CMK (cell line): ENCODE results near the gene OTOA.
"Not testable (repeated sequence)": the region's sequence is repeated elsewhere in the genome, so short reads cannot be mapped to it uniquely, and the experiment has no call there.

Experiments
- DNase-seq: peaks from one replicate; pipeline ENCODE4 v3.0.0-alpha.2; 2010; ENCODE audit warnings: low read depth

The OTOA gene

DNA sequence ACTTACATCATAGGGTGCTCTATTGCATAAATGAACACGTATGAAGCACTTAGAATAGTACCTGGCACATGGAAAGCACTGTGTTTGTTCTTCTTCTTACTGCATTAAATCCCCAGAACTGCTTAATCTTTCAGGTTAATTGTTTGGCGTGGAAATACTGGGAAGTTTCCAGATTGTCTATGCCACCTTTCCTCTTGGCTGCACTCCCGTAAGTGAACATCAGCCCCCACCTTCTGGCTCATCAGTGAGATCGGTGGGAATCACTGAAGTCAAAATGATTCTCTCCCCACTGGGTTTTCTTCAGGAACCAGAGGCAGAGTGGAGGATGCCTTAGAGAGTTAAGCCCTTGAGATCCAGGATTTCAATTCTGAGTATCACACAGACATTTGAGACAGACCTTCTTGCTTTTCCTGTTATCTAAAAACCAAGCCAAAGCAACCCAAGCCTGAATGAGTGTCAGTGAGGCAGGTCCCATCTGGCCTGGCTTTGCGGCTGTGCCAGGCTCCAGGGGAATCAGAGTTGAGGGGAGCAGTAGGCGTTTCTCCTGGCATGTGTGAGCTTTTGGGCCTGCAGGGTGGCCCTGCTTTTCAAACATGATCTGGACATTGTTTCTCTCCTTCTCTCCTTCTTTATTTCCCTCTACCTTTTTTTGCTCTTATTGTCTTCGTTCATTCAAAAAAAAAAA, 59.1 kb downstream of the OTOA start:
- no peak for DNase-seq

- DNase-seq: no peak
Observed at GRCh38 chr16:21723532-21723931, 59.8 kb downstream of the OTOA start.

GRCh38 chr16:21727344-21727743, 63.6 kb downstream of the OTOA start:
- DNase-seq: no peak

DNA sequence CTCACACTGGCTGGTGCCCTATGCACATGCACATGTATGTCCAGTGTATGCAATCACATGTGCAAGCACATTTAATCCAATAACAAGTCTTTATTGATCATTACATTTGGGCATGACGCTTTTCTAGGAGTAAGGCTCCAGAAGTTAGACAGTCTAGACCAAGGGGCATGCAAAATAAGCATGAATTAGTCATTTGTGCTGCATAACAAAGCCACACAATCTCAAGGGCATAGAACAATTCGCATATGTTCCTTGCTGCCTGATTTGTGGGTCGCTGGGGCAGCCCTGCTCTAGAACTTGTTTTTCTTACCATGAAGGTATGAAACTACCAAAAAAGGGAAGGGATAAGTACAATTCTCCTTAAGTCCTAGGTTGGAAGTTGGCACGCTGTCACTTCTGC, 67.5 kb downstream of the OTOA start:
- DNase-seq: not testable (repeated sequence)

GRCh38 chr16:21740637-21741036, 76.9 kb downstream of the OTOA start:
- DNase-seq: not testable (repeated sequence)

GRCh38 chr16:21756192-21757079, 92.7 kb downstream of the OTOA start:
- DNase-seq: not testable (repeated sequence)

GRCh38 chr16:21757080-21757671, 93.4 kb downstream of the OTOA start:
- DNase-seq: not testable (repeated sequence)

GRCh38 chr16:21768280-21768679, 104.5 kb downstream of the OTOA start:
- DNase-seq: not testable (repeated sequence)

- DNase-seq: not testable (repeated sequence)
Observed at GRCh38 chr16:21768810-21769209, 105.0 kb downstream of the OTOA start.

DNA sequence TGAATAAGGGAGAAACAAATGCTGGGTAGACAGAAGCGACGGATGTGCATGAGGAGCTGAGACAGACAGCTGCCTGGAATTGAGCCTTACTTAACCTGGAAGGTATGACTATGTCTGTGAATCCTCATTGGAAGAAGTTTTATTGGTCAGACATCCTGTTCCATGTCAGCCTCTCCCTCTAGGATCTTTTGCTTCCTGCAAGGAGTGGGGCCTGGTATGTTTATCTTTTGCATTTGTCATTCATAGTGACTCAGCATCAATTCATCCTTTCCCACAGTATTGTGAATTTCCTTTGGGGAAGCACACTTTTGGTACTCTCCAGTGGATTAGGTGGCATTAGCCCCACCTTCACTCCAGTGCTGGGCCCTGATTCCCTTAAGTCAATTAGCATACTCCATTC, 105.5 kb downstream of the OTOA start:
- DNase-seq: not testable (repeated sequence)

GRCh38 chr16:21770584-21770983, 106.8 kb downstream of the OTOA start:
- DNase-seq: not testable (repeated sequence)

DNA sequence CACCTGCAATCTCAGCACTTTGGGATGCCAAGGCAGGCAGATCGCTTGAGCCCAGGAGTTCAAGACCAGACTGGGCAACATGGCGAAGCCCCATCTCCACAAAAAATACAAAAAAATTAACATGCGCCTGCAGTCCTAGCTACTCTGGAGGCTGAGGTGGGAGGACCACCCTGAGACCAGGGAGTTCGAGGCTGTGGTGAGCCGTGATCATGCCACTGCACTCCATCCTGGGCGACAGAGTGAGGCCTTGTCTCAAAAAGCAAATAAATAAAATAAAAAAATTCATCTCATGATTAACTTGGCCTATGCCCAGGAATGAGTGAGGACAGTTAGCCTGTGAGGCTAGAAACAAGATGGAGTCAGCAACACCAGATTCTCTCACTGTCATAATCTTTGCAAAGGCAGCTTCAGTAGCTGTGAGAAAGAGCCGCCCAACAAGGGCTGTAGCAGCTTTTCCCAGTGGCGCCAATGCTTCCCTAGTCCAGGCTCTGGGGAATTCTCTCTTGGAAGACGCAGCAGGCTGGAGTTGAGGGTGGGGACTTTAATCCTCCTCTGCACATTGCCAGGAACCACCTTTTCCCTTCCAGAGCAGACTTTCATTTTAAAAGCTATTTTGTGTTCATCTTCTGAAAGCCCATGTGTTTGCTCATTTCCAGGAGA, 108.9 kb downstream of the OTOA start:
- not testable (repeated sequence) for DNase-seq

DNA sequence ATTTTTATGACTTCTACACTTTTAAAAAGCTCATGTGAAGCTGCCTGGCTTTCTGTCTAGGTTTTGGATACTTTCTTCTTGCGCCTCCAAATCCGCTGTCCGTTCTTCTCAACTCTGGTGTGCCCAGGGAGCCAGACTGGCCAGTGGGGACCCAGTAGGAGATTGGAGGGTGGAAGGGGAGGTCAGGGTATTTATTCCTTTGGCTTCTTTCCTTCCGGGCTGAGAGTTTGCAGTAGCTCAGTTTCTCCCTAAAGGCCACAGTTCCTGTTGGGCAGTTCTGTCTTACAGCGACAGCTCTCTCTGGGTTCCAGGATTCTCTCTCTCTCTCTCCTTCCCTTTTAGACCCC, 109.4 kb downstream of the OTOA start:
- DNase-seq: not testable (repeated sequence)

GRCh38 chr16:21780525-21780924, 116.8 kb downstream of the OTOA start:
- DNase-seq: not testable (repeated sequence)

GRCh38 chr16:21790506-21790905, 126.7 kb downstream of the OTOA start:
- not testable (repeated sequence) for DNase-seq

GRCh38 chr16:21793310-21793709, 129.5 kb downstream of the OTOA start:
- not testable (repeated sequence) for DNase-seq

DNA sequence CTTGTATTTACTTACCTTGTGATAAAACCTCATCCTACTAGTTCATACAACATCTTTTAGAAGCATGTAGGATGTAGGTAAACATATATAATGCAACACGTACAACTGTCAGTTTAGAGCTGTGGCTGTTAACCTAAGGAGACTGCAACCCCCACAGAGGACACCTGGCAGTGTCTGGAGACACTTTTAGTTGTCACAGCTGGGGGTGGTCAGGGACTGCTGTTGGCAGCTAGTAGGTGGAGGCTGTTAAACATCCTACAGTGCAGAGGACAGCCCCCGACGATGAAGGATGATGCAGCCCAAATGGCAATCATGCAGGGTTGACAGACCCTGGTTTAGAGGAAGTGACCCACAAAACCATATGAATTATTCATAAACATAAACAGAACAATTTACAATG, 134.8 kb downstream of the OTOA start:
- DNase-seq: not testable (repeated sequence)

GRCh38 chr16:21801538-21802374, 138.0 kb downstream of the OTOA start:
- DNase-seq: not testable (repeated sequence)

GRCh38 chr16:21802375-21802663, 138.6 kb downstream of the OTOA start:
- DNase-seq: not testable (repeated sequence)
